ENCODE data around the gene MRPL32. TPM values are rescaled to one million over a fixed set of nuclear protein-coding genes. Genes with fewer than 3 reads are reported as not detected.

Gene MRPL32
- total and polyA plus RNA-seq, 9 donors: 38.8 to 75.0 (median 49.0) TPM

GRCh38 chr7:42980084-42980483 lies 47.9 kb downstream of the MRPL32 start:
- Histone ChIP-seq H3K9me3 (no peaks in the 10 kb centered on the region), H3K27me3 (no peaks in the 10 kb centered on the region), H3K36me3 (no peaks in the 10 kb centered on the region), H3K27ac (no peak overlapping the region), H3K4me3 (no peak overlapping the region), H3K4me1 (ENCODE audit: insufficient read depth) (no peaks in the 10 kb centered on the region)
- WGBS, 3 donors: 51 to 95% (median 76%) methylated on average over 2 of the region's 2 CpGs
- no peak for TF ChIP-seq CTCF (IDR thresholded peaks at IDR 0.05)
- no peak for TF ChIP-seq POLR2A (IDR thresholded peaks at IDR 0.05)
- no peak for DNase-seq
- intact Hi-C loops (cut with DNase I): no loop called here

GRCh38 chr7:42980514-42980913 lies 48.3 kb downstream of the MRPL32 start:
- Histone ChIP-seq H3K9me3 (no peaks in the 10 kb centered on the region), H3K27me3 (no peaks in the 10 kb centered on the region), H3K27ac (no peak overlapping the region), H3K4me1 (ENCODE audit: insufficient read depth) (no peaks in the 10 kb centered on the region), H3K4me3 (no peak overlapping the region), H3K36me3 (no peaks in the 10 kb centered on the region)
- intact Hi-C loops (cut with DNase I): no loop called here
- TF ChIP-seq CTCF (IDR thresholded peaks at IDR 0.05) (no peak), EP300 (IDR thresholded peaks at IDR 0.05) (no peak), POLR2A (IDR thresholded peaks at IDR 0.05) (no peak)
- 81 to 97% (median 91%) methylated on average over 3 of the region's 3 CpGs for WGBS, 3 donors
- DNase-seq: no peak

- Histone ChIP-seq H3K27me3 (no peaks in the 10 kb centered on the region), H3K9me3 (no peaks in the 10 kb centered on the region), H3K4me1 (ENCODE audit: insufficient read depth) (no peaks in the 10 kb centered on the region), H3K36me3 (no peaks in the 10 kb centered on the region), H3K4me3 (no peak overlapping the region), H3K27ac (no peak overlapping the region)
- DNase-seq: no peak
- 85 to 92% (median 92%) methylated on average over 1 of the region's 1 CpG for WGBS, 3 donors
- TF ChIP-seq EP300 (IDR thresholded peaks at IDR 0.05) (no peak), CTCF (IDR thresholded peaks at IDR 0.05) (no peak), POLR2A (IDR thresholded peaks at IDR 0.05) (no peak)
- intact Hi-C loops (cut with DNase I): no loop called here
Measured at GRCh38 chr7:42981601-42982000, 49.4 kb downstream of the MRPL32 start.

GRCh38 chr7:42982604-42983115 lies 50.5 kb downstream of the MRPL32 start:
- WGBS, 3 donors: 94 to 96% (median 95%) methylated on average over 3 of the region's 3 CpGs
- no peaks in the 10 kb centered on the region for H3K9me3 ChIP-seq
- H3K27ac ChIP-seq: no peak overlapping the region
- DNase-seq: no peak
- no peaks in the 10 kb centered on the region for H3K36me3 ChIP-seq
- intact Hi-C loops (cut with DNase I): no loop called here
- no peak overlapping the region for H3K4me3 ChIP-seq
- H3K27me3 ChIP-seq: no peaks in the 10 kb centered on the region
- H3K4me1 ChIP-seq (ENCODE audit: insufficient read depth): no peaks in the 10 kb centered on the region
- no peak for TF ChIP-seq EP300 (IDR thresholded peaks at IDR 0.05)
- no peak for TF ChIP-seq POLR2A (IDR thresholded peaks at IDR 0.05)
- no peak for TF ChIP-seq CTCF (IDR thresholded peaks at IDR 0.05)

Data from ovary (tissue), 9 donors.